Calu3 (cell line): Measurements from ENCODE around the gene YY1. TPM values are rescaled to one million over a fixed set of nuclear protein-coding genes. Genes with fewer than 3 reads are reported as not detected.
A peak's percentile ranks its signal among the peaks of the same experiment; 100 is the strongest.

Experiments used
- BruUV-seq: library from RNA; stranded (reverse); fragments of 400-500 nt; replicated peaks from 2 replicates; lab custom pipeline; 2021; lab: Mats Ljungman, UMichigan
- CTCF ChIA-PET: fragments of 300-600 bp; sonication (Branson Sonifier 250); formaldehyde crosslinking; loops from one replicate; lab custom pipeline; 2022; ENCODE audit warnings: antibody characterized with exemption; lab: Charles Lee
- DNase-seq: peaks from one replicate; pipeline ENCODE4 v3.0.0; 2022
- H3K27ac Mint-ChIP-seq: one replicate; pipeline ENCODE4 v1.8.0; 2022; ENCODE audit warnings: mixed read lengths; ENCODE audit not compliant: unreplicated experiment
- H3K27me3 Mint-ChIP-seq: one replicate; pipeline ENCODE4 v1.8.0; 2022; ENCODE audit warnings: mixed read lengths; ENCODE audit not compliant: unreplicated experiment
- H3K36me3 Mint-ChIP-seq: one replicate; pipeline ENCODE4 v1.8.0; 2022; ENCODE audit warnings: mild to moderate bottlenecking, moderate library complexity, mixed read lengths; ENCODE audit not compliant: insufficient read depth, unreplicated experiment
- H3K4me1 Mint-ChIP-seq: one replicate; pipeline ENCODE4 v1.8.0; 2022; ENCODE audit warnings: mild to moderate bottlenecking, low read depth, mixed read lengths; ENCODE audit not compliant: unreplicated experiment
- H3K4me3 Mint-ChIP-seq: one replicate; pipeline ENCODE4 v1.8.0; 2022; ENCODE audit warnings: mild to moderate bottlenecking, low read depth, moderate library complexity, mixed read lengths; ENCODE audit not compliant: unreplicated experiment
- H3K9me3 Mint-ChIP-seq: one replicate; pipeline ENCODE4 v1.8.0; 2022; ENCODE audit warnings: low read depth, mixed read lengths; ENCODE audit not compliant: unreplicated experiment
- CTCF ChIP-seq: fragments of 200-600 bp; IDR thresholded peaks from one replicate; pipeline ENCODE4 v1.8.0; 2022; ENCODE audit warnings: antibody characterized with exemption; ENCODE audit not compliant: unreplicated experiment
- intact Hi-C: fragments of 100-400 bp; cut with micrococcal nuclease; formaldehyde crosslinking; loops from one replicate; pipeline ENCODE4 v1.10.0; 2022; ENCODE audit not compliant: unreplicated experiment
- total RNA-seq: library from RNA; stranded (reverse); gene quantifications from 2 replicates; pipeline ENCODE4 v1.2.3, GENCODE V29; 2022

YY1 gene
- total RNA-seq, 1 experiment from 2014 or later: 100.0 TPM

GRCh38 chr14:100325231-100325632 is 86.3 kb downstream of the YY1 start:
- no peak for TF ChIP-seq CTCF
- Mint-ChIP-seq H3K27me3 (peaks cover 30% of the 10 kb centered on the region), H3K4me3 (no peak overlapping the region), H3K9me3 (no peaks in the 10 kb centered on the region), H3K4me1 (no peaks in the 10 kb centered on the region), H3K36me3 (peaks cover 14% of the 10 kb centered on the region), H3K27ac (no peak overlapping the region)
- intact Hi-C loops: no loop called here
- CTCF ChIA-PET: no interaction called here
- BruUV-seq: no TSS peak
- no peak for DNase-seq

- DNase-seq: no peak
- intact Hi-C loops: no loop called here
- BruUV-seq: no TSS peak
- Mint-ChIP-seq H3K27me3 (peaks cover 24% of the 10 kb centered on the region), H3K4me3 (no peak overlapping the region), H3K36me3 (peaks cover 20% of the 10 kb centered on the region), H3K4me1 (no peaks in the 10 kb centered on the region), H3K27ac (no peak overlapping the region), H3K9me3 (no peaks in the 10 kb centered on the region)
- no peak for TF ChIP-seq CTCF
- CTCF ChIA-PET: no interaction called here
These were observed 87.0 kb downstream of the YY1 start for GRCh38 chr14:100325958-100326357.

- CTCF ChIA-PET: no interaction called here
- Mint-ChIP-seq H3K4me1 (no peaks in the 10 kb centered on the region), H3K27me3 (peaks cover 24% of the 10 kb centered on the region)
These were observed 88.2 kb downstream of the YY1 start for GRCh38 chr14:100327128-100327527.

GRCh38 chr14:100328495-100329163 is 89.7 kb downstream of the YY1 start:
- H3K9me3 Mint-ChIP-seq: no peaks in the 10 kb centered on the region
- H3K36me3 Mint-ChIP-seq: peaks cover 32% of the 10 kb centered on the region
- CTCF ChIA-PET: interaction anchor here (0.7 kb wide), 1 partner anchor 1339 kb away, joined by 4 read pairs; no protein-coding TSS in a partner anchor
- no peaks in the 10 kb centered on the region for H3K4me1 Mint-ChIP-seq
- DNase-seq: no peak
- intact Hi-C loops: no loop called here
- H3K27ac Mint-ChIP-seq: no peak overlapping the region
- TF ChIP-seq CTCF: no peak
- BruUV-seq: no TSS peak
- H3K27me3 Mint-ChIP-seq: peaks cover 24% of the 10 kb centered on the region
- peak overlapping the region; percentile 41 for H3K4me3 Mint-ChIP-seq

More at GRCh38 chr14:100327128-100327527, 88.2 kb downstream of the YY1 start:
- no TSS peak for BruUV-seq
- H3K27ac Mint-ChIP-seq: no peak overlapping the region
- no peaks in the 10 kb centered on the region for H3K9me3 Mint-ChIP-seq
- intact Hi-C loops: no loop called here
- TF ChIP-seq CTCF: no peak
- H3K4me3 Mint-ChIP-seq: no peak overlapping the region
- peaks cover 30% of the 10 kb centered on the region for H3K36me3 Mint-ChIP-seq
- DNase-seq: no peak
